Measurements from ENCODE around the gene SLC37A2.
"Not testable (repeated sequence)": the region's sequence is repeated elsewhere in the genome, so short reads cannot be mapped to it uniquely, and the experiment has no call there.

SLC37A2 gene

DNA sequence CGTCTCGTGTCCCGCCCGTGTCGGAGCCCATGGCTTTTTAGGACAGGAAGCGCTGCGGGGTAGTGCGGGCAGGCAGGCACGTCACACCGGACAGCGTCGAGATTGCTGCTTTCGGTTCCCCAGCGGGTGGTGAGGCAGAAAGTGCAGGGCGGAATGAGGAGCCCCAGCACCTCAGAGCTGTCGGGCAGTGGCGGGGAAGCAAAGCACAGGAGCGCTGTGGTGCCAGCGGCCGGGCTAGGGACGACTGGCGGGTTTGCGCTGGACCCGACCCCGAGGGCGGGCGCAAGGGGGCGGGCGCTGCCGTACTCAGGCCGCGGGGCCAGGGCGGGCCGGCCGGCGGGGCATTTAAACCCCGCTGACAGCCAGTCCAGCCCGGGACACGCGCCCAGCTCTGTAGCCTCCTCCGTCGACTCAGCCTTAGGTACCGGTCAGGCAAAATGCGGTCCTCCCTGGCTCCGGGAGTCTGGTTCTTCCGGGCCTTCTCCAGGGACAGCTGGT is at the start of gene SLC37A2:
SLC37A2 (plus strand) TSS at position 375 of the 498 bp plus-strand sequence; CDS start at position 438, 63 bp downstream.
- H3K27me3 ChIP-seq (ENCODE audit: insufficient read depth, poor library complexity, severe bottlenecking): no peaks in the 10 kb centered on the region
- no peaks in the 10 kb centered on the region for H3K36me3 ChIP-seq (ENCODE audit: low read depth)
- peak; percentile 70 for DNase-seq (ENCODE audit: low spot score)
- peaks cover 7% of the 10 kb centered on the region for H3K4me1 ChIP-seq (ENCODE audit: insufficient read depth, poor library complexity, severe bottlenecking)
- peak within 1 kb of the TSS; percentile 33 for H3K27ac ChIP-seq (ENCODE audit: poor library complexity, severe bottlenecking)
- ATAC-seq (ENCODE audit: low read depth): peak; percentile 88
- H3K9me3 ChIP-seq (ENCODE audit: severe bottlenecking): no peaks in the 10 kb centered on the region
- peak; percentile 32 for TF ChIP-seq CTCF (IDR thresholded peaks at IDR 0.05; ENCODE audit: poor library complexity, severe bottlenecking)
- peak within 1 kb of the TSS; percentile 48 for H3K4me3 ChIP-seq (ENCODE audit: severe bottlenecking)

DNA sequence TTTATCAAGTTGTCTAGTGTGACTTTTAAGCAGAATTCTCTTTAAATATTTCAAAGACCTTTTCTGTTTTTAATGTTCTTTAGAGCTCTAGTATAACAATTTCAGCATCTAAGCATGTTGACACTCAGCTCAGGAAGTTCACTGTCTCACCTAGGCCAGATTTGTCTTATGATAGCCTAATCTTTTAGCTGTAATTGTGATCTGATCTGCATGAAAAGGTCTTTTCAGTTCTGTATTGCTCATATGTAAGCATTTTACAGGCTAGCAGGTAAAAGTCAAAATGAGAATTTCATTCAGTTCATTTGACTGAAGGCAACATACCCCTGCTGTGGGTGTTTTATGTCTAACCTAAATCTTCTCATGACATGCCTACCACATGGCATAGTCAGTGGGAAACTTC is 46.7 kb upstream of the SLC37A2 start:
- Histone ChIP-seq H3K36me3 (ENCODE audit: low read depth) (0 out of 2 replicates have a peak, but pooled peaks cover 3% of the 10 kb centered on the region), H3K27ac (ENCODE audit: poor library complexity, severe bottlenecking) (no peak overlapping the region), H3K9me3 (ENCODE audit: severe bottlenecking) (no peaks in the 10 kb centered on the region), H3K4me1 (ENCODE audit: insufficient read depth, poor library complexity, severe bottlenecking) (no peaks in the 10 kb centered on the region), H3K4me3 (ENCODE audit: severe bottlenecking) (no peak overlapping the region), H3K27me3 (ENCODE audit: insufficient read depth, poor library complexity, severe bottlenecking) (no peaks in the 10 kb centered on the region)
- ATAC-seq (ENCODE audit: low read depth) (no peak), DNase-seq (ENCODE audit: low spot score) (no peak)
- no peak for TF ChIP-seq CTCF (IDR thresholded peaks at IDR 0.05; ENCODE audit: poor library complexity, severe bottlenecking)

DNA sequence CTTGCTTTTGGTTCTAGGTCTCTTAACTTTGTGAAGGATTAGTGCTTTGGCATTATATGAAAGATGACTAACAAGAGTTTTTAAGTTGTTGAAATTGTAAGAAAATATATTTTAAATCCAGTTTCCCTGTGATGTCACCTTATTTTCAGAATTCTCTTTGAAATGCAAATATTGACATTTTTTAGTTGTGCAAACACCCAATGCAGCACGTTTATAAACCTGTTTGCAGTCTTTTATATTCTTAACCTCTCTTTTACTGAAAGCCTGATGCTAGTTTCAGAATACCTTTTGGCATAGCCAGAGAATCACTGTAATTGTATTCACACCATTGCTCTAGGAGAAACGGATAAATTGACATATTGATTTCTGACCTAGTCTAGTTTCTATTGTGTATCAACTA is 42.8 kb upstream of the SLC37A2 start:
- ATAC-seq (ENCODE audit: low read depth) (no peak), DNase-seq (ENCODE audit: low spot score) (no peak)
- no peaks in the 10 kb centered on the region for H3K36me3 ChIP-seq (ENCODE audit: low read depth)
- TF ChIP-seq CTCF (IDR thresholded peaks at IDR 0.05; ENCODE audit: poor library complexity, severe bottlenecking): no peak
- H3K27me3 ChIP-seq (ENCODE audit: insufficient read depth, poor library complexity, severe bottlenecking): no peaks in the 10 kb centered on the region
- H3K27ac ChIP-seq (ENCODE audit: poor library complexity, severe bottlenecking): no peak overlapping the region
- H3K9me3 ChIP-seq (ENCODE audit: severe bottlenecking): no peaks in the 10 kb centered on the region
- H3K4me3 ChIP-seq (ENCODE audit: severe bottlenecking): no peak overlapping the region
- no peaks in the 10 kb centered on the region for H3K4me1 ChIP-seq (ENCODE audit: insufficient read depth, poor library complexity, severe bottlenecking)

- no peak for DNase-seq (ENCODE audit: low spot score)
- Histone ChIP-seq H3K9me3 (ENCODE audit: severe bottlenecking) (no peaks in the 10 kb centered on the region), H3K27ac (ENCODE audit: poor library complexity, severe bottlenecking) (no peak overlapping the region), H3K27me3 (ENCODE audit: insufficient read depth, poor library complexity, severe bottlenecking) (no peaks in the 10 kb centered on the region), H3K4me3 (ENCODE audit: severe bottlenecking) (no peak overlapping the region), H3K4me1 (ENCODE audit: insufficient read depth, poor library complexity, severe bottlenecking) (no peaks in the 10 kb centered on the region), H3K36me3 (ENCODE audit: low read depth) (no peaks in the 10 kb centered on the region)
- TF ChIP-seq CTCF (IDR thresholded peaks at IDR 0.05; ENCODE audit: poor library complexity, severe bottlenecking): no peak
- no peak for ATAC-seq (ENCODE audit: low read depth)
Observed at GRCh38 chr11:125022551-125022950, 40.6 kb upstream of the SLC37A2 start.

- H3K4me1 ChIP-seq (ENCODE audit: insufficient read depth, poor library complexity, severe bottlenecking): peaks cover 5% of the 10 kb centered on the region
- no peaks in the 10 kb centered on the region for H3K27me3 ChIP-seq (ENCODE audit: insufficient read depth, poor library complexity, severe bottlenecking)
- TF ChIP-seq CTCF (IDR thresholded peaks at IDR 0.05; ENCODE audit: poor library complexity, severe bottlenecking): no peak
- DNase-seq (ENCODE audit: low spot score): no peak
- H3K4me3 ChIP-seq (ENCODE audit: severe bottlenecking): no peak overlapping the region
- no peaks in the 10 kb centered on the region for H3K36me3 ChIP-seq (ENCODE audit: low read depth)
- ATAC-seq (ENCODE audit: low read depth): no peak
- no peaks in the 10 kb centered on the region for H3K9me3 ChIP-seq (ENCODE audit: severe bottlenecking)
- no peak overlapping the region for H3K27ac ChIP-seq (ENCODE audit: poor library complexity, severe bottlenecking)
Observed at GRCh38 chr11:125025968-125026367, 37.1 kb upstream of the SLC37A2 start.

DNA sequence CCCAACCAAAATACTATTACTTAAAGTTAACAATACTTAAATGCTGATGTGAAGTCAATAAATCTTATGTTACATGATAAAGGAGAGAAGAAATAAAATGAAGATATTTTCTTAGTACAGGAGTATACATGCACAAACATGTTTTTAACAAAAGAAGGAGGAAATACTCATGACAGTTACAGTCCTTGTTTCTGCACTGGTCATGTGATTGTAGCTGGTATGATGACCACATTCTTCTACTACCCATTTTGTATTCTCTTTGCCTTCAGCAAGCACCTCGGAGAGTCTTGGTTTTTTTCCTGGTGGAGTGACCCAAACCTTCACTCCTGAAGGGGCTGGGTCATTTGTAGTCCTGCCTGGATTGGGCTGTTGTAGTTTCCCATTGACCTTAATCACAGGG is 33.7 kb upstream of the SLC37A2 start:
- H3K27me3 ChIP-seq (ENCODE audit: insufficient read depth, poor library complexity, severe bottlenecking); H3K9me3 ChIP-seq (ENCODE audit: severe bottlenecking); H3K4me1 ChIP-seq (ENCODE audit: insufficient read depth, poor library complexity, severe bottlenecking); ATAC-seq (ENCODE audit: low read depth); H3K27ac ChIP-seq (ENCODE audit: poor library complexity, severe bottlenecking); H3K36me3 ChIP-seq (ENCODE audit: low read depth); DNase-seq (ENCODE audit: low spot score); H3K4me3 ChIP-seq (ENCODE audit: severe bottlenecking): not testable (repeated sequence)

All from RWPE2 (cell line).